Osteocyte (in vitro differentiated cells): ENCODE data around the gene F12. TPM values are rescaled to one million over a fixed set of nuclear protein-coding genes. Genes with fewer than 3 reads are reported as not detected.

Experiments used
- DNase-seq: peaks from one replicate; pipeline ENCODE4 v3.0.0; 2021; ENCODE audit warnings: mixed read lengths; ENCODE audit not compliant: unreplicated experiment; ENCODE audit errors: extremely low spot score
- H3K27ac Mint-ChIP-seq: one replicate; pipeline ENCODE4 v1.8.0; 2021; ENCODE audit warnings: mild to moderate bottlenecking, mixed read lengths; ENCODE audit not compliant: unreplicated experiment
- H3K27me3 Mint-ChIP-seq: one replicate; pipeline ENCODE4 v1.8.0; 2021; ENCODE audit warnings: mixed read lengths; ENCODE audit not compliant: unreplicated experiment
- H3K36me3 Mint-ChIP-seq: one replicate; pipeline ENCODE4 v1.8.0; 2021; ENCODE audit warnings: mixed read lengths; ENCODE audit not compliant: unreplicated experiment
- H3K4me1 Mint-ChIP-seq: one replicate; pipeline ENCODE4 v1.8.0; 2021; ENCODE audit warnings: mixed read lengths; ENCODE audit not compliant: unreplicated experiment
- H3K4me3 Mint-ChIP-seq: one replicate; pipeline ENCODE4 v1.8.0; 2021; ENCODE audit warnings: mild to moderate bottlenecking, moderate library complexity, mixed read lengths; ENCODE audit not compliant: unreplicated experiment
- H3K9me3 Mint-ChIP-seq: one replicate; pipeline ENCODE4 v1.8.0; 2021; ENCODE audit warnings: mixed read lengths; ENCODE audit not compliant: unreplicated experiment
- total RNA-seq: library from RNA; stranded (reverse); gene quantifications from 2 replicates; pipeline ENCODE4 v1.2.1, GENCODE V29; 2021
- TF ChIP-seq, protein P1 (sequence below): fragments of 200-600 bp; sonication (generic); IDR thresholded peaks from 2 replicates; pipeline ENCODE4 v1.5.0; 2021; ENCODE audit warnings: antibody characterized with exemption, mild to moderate bottlenecking, moderate library complexity

The F12 gene
- total RNA-seq, 1 donor from 2014 or later: 1.5 TPM

DNA sequence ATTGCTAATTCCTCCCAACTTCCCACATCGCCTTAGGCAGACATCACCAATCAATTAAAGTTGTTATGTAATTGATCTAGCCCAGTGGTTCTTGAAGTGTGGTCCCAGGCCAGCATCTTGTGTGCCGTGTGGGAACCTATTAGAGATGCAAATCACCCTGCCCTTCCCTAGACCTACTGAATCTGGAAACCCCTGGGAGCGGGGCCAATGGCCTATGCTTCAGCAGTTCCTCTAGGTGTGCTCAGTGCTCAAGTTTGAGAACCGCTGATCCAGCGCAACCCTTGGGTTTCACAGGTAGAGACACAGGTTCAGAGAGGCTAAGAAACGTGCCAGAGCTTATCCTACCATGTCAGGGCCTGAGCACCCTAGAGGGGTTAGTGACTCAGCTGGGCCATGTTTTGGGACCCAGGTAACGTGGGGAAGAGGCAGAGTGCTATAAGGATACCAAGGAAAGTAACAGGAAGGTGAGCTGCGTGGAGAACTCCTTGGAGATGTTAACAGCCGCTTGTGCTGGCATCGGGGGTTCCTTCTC, 20.8 kb downstream of the F12 start:
- Mint-ChIP-seq H3K36me3 (no peaks in the 10 kb centered on the region), H3K4me1 (peaks cover 20% of the 10 kb centered on the region), H3K27ac (no peak overlapping the region), H3K4me3 (no peak overlapping the region), H3K27me3 (peaks cover 4% of the 10 kb centered on the region), H3K9me3 (no peaks in the 10 kb centered on the region)
- no peak for DNase-seq
- TF ChIP-seq, protein P1, sequence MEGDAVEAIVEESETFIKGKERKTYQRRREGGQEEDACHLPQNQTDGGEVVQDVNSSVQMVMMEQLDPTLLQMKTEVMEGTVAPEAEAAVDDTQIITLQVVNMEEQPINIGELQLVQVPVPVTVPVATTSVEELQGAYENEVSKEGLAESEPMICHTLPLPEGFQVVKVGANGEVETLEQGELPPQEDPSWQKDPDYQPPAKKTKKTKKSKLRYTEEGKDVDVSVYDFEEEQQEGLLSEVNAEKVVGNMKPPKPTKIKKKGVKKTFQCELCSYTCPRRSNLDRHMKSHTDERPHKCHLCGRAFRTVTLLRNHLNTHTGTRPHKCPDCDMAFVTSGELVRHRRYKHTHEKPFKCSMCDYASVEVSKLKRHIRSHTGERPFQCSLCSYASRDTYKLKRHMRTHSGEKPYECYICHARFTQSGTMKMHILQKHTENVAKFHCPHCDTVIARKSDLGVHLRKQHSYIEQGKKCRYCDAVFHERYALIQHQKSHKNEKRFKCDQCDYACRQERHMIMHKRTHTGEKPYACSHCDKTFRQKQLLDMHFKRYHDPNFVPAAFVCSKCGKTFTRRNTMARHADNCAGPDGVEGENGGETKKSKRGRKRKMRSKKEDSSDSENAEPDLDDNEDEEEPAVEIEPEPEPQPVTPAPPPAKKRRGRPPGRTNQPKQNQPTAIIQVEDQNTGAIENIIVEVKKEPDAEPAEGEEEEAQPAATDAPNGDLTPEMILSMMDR: no peak

DNA sequence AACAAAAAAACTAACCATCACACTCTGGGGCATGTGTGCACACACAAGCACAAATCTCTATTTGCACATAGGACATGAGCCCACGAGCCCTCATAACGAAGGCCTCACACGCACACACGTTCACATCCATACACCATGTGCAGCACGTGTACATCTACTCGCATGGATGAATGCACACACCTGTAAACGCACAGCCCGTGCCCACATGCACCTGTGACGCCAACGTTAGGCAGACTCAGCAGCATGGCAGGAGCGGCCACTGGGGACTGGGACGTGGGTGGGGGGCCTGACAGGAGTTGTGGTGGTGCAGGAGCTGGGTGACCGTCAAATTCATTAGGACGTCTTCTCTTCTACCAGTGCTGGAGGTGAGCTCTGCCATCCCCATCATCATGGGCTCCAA, 22.0 kb downstream of the F12 start:
- TF ChIP-seq, protein P1: no peak
- Mint-ChIP-seq H3K9me3 (no peaks in the 10 kb centered on the region), H3K4me1 (peaks cover 20% of the 10 kb centered on the region), H3K4me3 (no peak overlapping the region), H3K27me3 (peaks cover 10% of the 10 kb centered on the region), H3K27ac (no peak overlapping the region), H3K36me3 (no peaks in the 10 kb centered on the region)
- DNase-seq: no peak

DNA sequence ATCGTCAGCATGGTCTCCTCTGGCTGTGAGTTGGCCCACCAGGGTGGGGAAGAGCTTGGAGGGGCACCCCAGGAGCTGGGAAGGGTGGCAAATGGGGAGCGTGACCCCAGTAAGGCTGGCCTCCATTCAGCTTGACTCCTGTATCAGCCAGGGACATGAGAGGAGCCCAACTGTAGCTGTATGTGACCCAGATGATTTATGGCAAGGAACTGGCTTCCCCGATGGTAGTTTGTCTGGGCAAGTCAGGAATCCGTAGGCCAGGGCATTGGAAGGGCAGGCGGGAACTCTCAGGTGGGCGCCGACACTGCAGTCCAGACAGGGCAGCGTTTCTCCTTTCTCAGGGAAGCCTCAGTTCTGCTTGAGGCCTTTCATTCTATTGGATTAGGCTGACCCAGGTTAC, 22.8 kb downstream of the F12 start:
- Mint-ChIP-seq H3K27ac (no peak overlapping the region), H3K9me3 (no peaks in the 10 kb centered on the region), H3K4me1 (peaks cover 20% of the 10 kb centered on the region), H3K36me3 (no peaks in the 10 kb centered on the region), H3K27me3 (peaks cover 10% of the 10 kb centered on the region), H3K4me3 (no peak overlapping the region)
- no peak for DNase-seq
- TF ChIP-seq, protein P1: no peak

DNA sequence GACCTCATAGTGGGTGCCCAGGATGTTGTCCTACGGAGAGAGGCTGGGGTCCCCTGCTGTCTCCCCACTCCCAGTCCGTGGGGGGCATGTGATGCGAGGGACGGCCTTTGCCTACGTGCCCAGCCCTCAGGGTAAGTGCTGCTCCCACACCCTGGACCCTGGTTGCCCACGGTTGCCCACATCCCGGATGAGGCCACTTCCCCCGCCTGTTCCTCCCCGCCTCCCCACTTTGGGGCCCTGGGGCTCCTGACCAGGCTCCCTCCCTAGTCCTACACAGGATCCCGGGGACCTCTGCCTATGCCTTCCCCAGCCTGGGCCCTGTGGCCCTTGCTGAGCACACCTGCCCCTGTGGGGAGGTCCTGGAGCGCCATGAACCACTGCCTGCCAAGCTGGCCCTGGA, 23.6 kb downstream of the F12 start:
- Mint-ChIP-seq H3K27ac (no peak overlapping the region), H3K4me1 (peaks cover 23% of the 10 kb centered on the region), H3K36me3 (no peaks in the 10 kb centered on the region), H3K27me3 (peaks cover 10% of the 10 kb centered on the region), H3K9me3 (no peaks in the 10 kb centered on the region), H3K4me3 (no peak overlapping the region)
- TF ChIP-seq, protein P1: no peak
- DNase-seq: no peak

DNA sequence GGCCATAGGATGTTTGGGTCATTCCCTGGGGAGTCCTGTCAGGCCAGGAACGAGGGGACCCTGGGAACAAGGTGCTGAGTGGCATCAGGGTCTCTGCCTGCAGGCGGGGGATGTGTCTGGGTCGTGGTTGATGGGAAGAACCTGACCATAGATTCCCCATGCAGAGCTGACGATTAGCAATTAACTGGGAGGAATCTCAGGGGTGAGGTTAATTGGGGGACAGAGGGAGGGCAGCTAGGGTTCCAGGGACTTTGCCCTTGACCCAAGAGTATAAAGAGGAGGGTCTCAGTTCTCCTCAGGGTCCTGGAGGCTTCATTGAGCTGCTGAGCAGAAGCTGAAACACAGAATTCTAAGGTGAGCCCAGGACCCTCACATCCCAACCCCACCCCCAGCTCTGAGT, 25.2 kb downstream of the F12 start, which contains the start of gene SLC34A1:
SLC34A1 (plus strand) TSS at position 301 of the 400 bp plus-strand sequence. CDS start 1,308 bp downstream, outside the sequence.
- H3K27ac Mint-ChIP-seq: no peak within 1 kb of the TSS
- peaks cover 10% of the 10 kb centered on the region for H3K27me3 Mint-ChIP-seq
- H3K9me3 Mint-ChIP-seq: no peaks in the 10 kb centered on the region
- no peak within 1 kb of the TSS for H3K4me3 Mint-ChIP-seq
- H3K36me3 Mint-ChIP-seq: no peaks in the 10 kb centered on the region
- no peak for DNase-seq
- H3K4me1 Mint-ChIP-seq: peaks cover 15% of the 10 kb centered on the region
- TF ChIP-seq, protein P1: no peak
